ENCODE data around the gene MASP2.
A peak's percentile ranks its signal among the peaks of the same experiment; 100 is the strongest.
"Not testable (repeated sequence)": the region's sequence is repeated elsewhere in the genome, so short reads cannot be mapped to it uniquely, and the experiment has no call there.

The MASP2 gene

GRCh38 chr1:11046625-11047365 is at the start of gene MASP2:
MASP2 (minus strand) TSS chr1:11047239; CDS start chr1:11047207, 32 bp downstream.
- H3K36me3 Mint-ChIP-seq = no peaks in the 10 kb centered on the region
- no peak within 1 kb of the TSS for H3K27ac Mint-ChIP-seq
- H3K4me3 Mint-ChIP-seq = no peak within 1 kb of the TSS
- H3K27me3 Mint-ChIP-seq = no peaks in the 10 kb centered on the region
- H3K9me3 Mint-ChIP-seq = no peaks in the 10 kb centered on the region
- H3K4me1 Mint-ChIP-seq = no peaks in the 10 kb centered on the region

GRCh38 chr1:11083784-11084183 is 36.7 kb upstream of the MASP2 start:
- peaks cover 25% of the 10 kb centered on the region for H3K36me3 Mint-ChIP-seq
- not testable (repeated sequence) for H3K4me3 Mint-ChIP-seq, H3K9me3 Mint-ChIP-seq, H3K27me3 Mint-ChIP-seq, H3K4me1 Mint-ChIP-seq, H3K27ac Mint-ChIP-seq

GRCh38 chr1:11080931-11081330 is 33.9 kb upstream of the MASP2 start:
- Mint-ChIP-seq H3K27me3 (no peaks in the 10 kb centered on the region), H3K9me3 (no peaks in the 10 kb centered on the region), H3K27ac (no peak overlapping the region), H3K4me3 (no peak overlapping the region), H3K36me3 (peaks cover 16% of the 10 kb centered on the region), H3K4me1 (no peaks in the 10 kb centered on the region)

- H3K36me3 Mint-ChIP-seq = peaks cover 9% of the 10 kb centered on the region
- no peaks in the 10 kb centered on the region for H3K27me3 Mint-ChIP-seq
- no peaks in the 10 kb centered on the region for H3K9me3 Mint-ChIP-seq
- H3K27ac Mint-ChIP-seq = no peak overlapping the region
- H3K4me1 Mint-ChIP-seq = no peaks in the 10 kb centered on the region
- no peak overlapping the region for H3K4me3 Mint-ChIP-seq
Measured at GRCh38 chr1:11078631-11079030, 31.6 kb upstream of the MASP2 start.

- not testable (repeated sequence) for H3K4me3 Mint-ChIP-seq, H3K27ac Mint-ChIP-seq, H3K9me3 Mint-ChIP-seq, H3K36me3 Mint-ChIP-seq, H3K4me1 Mint-ChIP-seq, H3K27me3 Mint-ChIP-seq
Measured at GRCh38 chr1:11073398-11073797, 26.4 kb upstream of the MASP2 start.

GRCh38 chr1:11072216-11072917 is 25.3 kb upstream of the MASP2 start:
- Mint-ChIP-seq H3K27me3 (no peaks in the 10 kb centered on the region), H3K4me3 (no peak overlapping the region), H3K9me3 (no peaks in the 10 kb centered on the region), H3K27ac (no peak overlapping the region), H3K36me3 (peaks cover 6% of the 10 kb centered on the region), H3K4me1 (no peaks in the 10 kb centered on the region)

- Mint-ChIP-seq H3K4me1 (no peaks in the 10 kb centered on the region), H3K36me3 (peaks cover 6% of the 10 kb centered on the region), H3K9me3 (no peaks in the 10 kb centered on the region), H3K27ac (peak overlapping the region; percentile 86), H3K4me3 (no peak overlapping the region), H3K27me3 (no peaks in the 10 kb centered on the region)
Measured at GRCh38 chr1:11071463-11072215, 24.6 kb upstream of the MASP2 start.

GRCh38 chr1:11070876-11071275 is 23.8 kb upstream of the MASP2 start:
- Mint-ChIP-seq H3K36me3 (peaks cover 8% of the 10 kb centered on the region), H3K9me3 (no peaks in the 10 kb centered on the region), H3K4me1 (no peaks in the 10 kb centered on the region)

GRCh38 chr1:11068600-11069473 is 21.8 kb upstream of the MASP2 start:
- no peak overlapping the region for H3K27ac Mint-ChIP-seq
- H3K4me3 Mint-ChIP-seq = no peak overlapping the region
- H3K9me3 Mint-ChIP-seq = no peaks in the 10 kb centered on the region
- no peaks in the 10 kb centered on the region for H3K27me3 Mint-ChIP-seq
- H3K4me1 Mint-ChIP-seq = no peaks in the 10 kb centered on the region
- peaks cover 16% of the 10 kb centered on the region for H3K36me3 Mint-ChIP-seq

More at GRCh38 chr1:11070876-11071275, 23.8 kb upstream of the MASP2 start:
- H3K4me3 Mint-ChIP-seq = no peak overlapping the region
- H3K27ac Mint-ChIP-seq = no peak overlapping the region
- no peaks in the 10 kb centered on the region for H3K27me3 Mint-ChIP-seq

GRCh38 chr1:11067716-11068599 is 20.9 kb upstream of the MASP2 start:
- Mint-ChIP-seq H3K36me3 (peaks cover 16% of the 10 kb centered on the region), H3K4me3 (no peak overlapping the region), H3K27me3 (no peaks in the 10 kb centered on the region), H3K9me3 (no peaks in the 10 kb centered on the region), H3K27ac (no peak overlapping the region), H3K4me1 (peaks cover 5% of the 10 kb centered on the region)

- Mint-ChIP-seq H3K27me3 (no peaks in the 10 kb centered on the region), H3K9me3 (no peaks in the 10 kb centered on the region), H3K27ac (no peak overlapping the region), H3K4me1 (peaks cover 19% of the 10 kb centered on the region), H3K4me3 (no peak overlapping the region), H3K36me3 (peaks cover 17% of the 10 kb centered on the region)
Measured at GRCh38 chr1:11065796-11066195, 18.8 kb upstream of the MASP2 start.

GRCh38 chr1:11064942-11065341 is 17.9 kb upstream of the MASP2 start:
- Mint-ChIP-seq H3K27me3 (no peaks in the 10 kb centered on the region), H3K9me3 (no peaks in the 10 kb centered on the region), H3K4me1 (peaks cover 22% of the 10 kb centered on the region), H3K27ac (peak overlapping the region; percentile 35), H3K4me3 (no peak overlapping the region), H3K36me3 (peaks cover 17% of the 10 kb centered on the region)

- Mint-ChIP-seq H3K4me1 (peaks cover 22% of the 10 kb centered on the region), H3K36me3 (peaks cover 14% of the 10 kb centered on the region)
- H3K27me3 Mint-ChIP-seq, H3K9me3 Mint-ChIP-seq, H3K4me3 Mint-ChIP-seq, H3K27ac Mint-ChIP-seq: not testable (repeated sequence)
Measured at GRCh38 chr1:11063937-11064537, 17.0 kb upstream of the MASP2 start.

- Mint-ChIP-seq H3K4me1 (peaks cover 22% of the 10 kb centered on the region), H3K4me3 (no peak overlapping the region), H3K9me3 (no peaks in the 10 kb centered on the region), H3K27me3 (no peaks in the 10 kb centered on the region), H3K36me3 (peaks cover 14% of the 10 kb centered on the region), H3K27ac (peak overlapping the region; percentile 82)
Measured at GRCh38 chr1:11062965-11063401, 15.9 kb upstream of the MASP2 start.
